NT2/D1 (cell line): Measurements from ENCODE around the gene RGPD8.
"Not testable (repeated sequence)": the region's sequence is repeated elsewhere in the genome, so short reads cannot be mapped to it uniquely, and the experiment has no call there.

Experiments
- SUZ12 ChIP-seq: IDR thresholded peaks from 2 replicates; pipeline ENCODE4 v1.6.1; 2011; ENCODE audit not compliant: insufficient read length, insufficient read depth; ENCODE audit errors: extremely low read depth
- YY1 ChIP-seq: IDR thresholded peaks from 2 replicates; pipeline ENCODE4 v1.6.1; 2011; ENCODE audit not compliant: insufficient read length, insufficient read depth

- not testable (repeated sequence) for TF ChIP-seq SUZ12, YY1
These were observed 538 bp downstream of the RGPD8 start for GRCh38 chr2:112432735-112433479.
